Activated CD8-positive, alpha-beta T cell treated with anti-CD3 and anti-CD28 coated beads, Interleukin-2, amount 10 ng/mL, durations not matched to agents 7 days and 5 days (primary cell): ENCODE results near the gene PLA2G4E. TPM values are rescaled to one million over a fixed set of nuclear protein-coding genes. Genes with fewer than 3 reads are reported as not detected.

Source experiments
- ATAC-seq: fragments of 150-1000 bp; cut with Tn5 transposase; one replicate; pipeline ENCODE4 v1.10.0; 2021; ENCODE audit warnings: moderate library complexity
- CTCF ChIA-PET: fragments of 350-600 bp; sonication (Branson Sonifier 250); formaldehyde crosslinking; loops from one replicate; lab custom pipeline; 2021; ENCODE audit warnings: antibody characterized with exemption; lab: Charles Lee
- POLR2A ChIA-PET: fragments of 350-600 bp; sonication (Branson Sonifier 250); formaldehyde crosslinking; loops from one replicate; lab custom pipeline; 2021; ENCODE audit warnings: antibody characterized with exemption; lab: Charles Lee
- DNase-seq: peaks from one replicate; pipeline ENCODE4 v3.0.0-alpha.2; 2020
- H3K27ac Mint-ChIP-seq: one replicate; pipeline ENCODE4 v1.8.0; 2021; ENCODE audit warnings: mild to moderate bottlenecking, mixed read lengths
- H3K27me3 Mint-ChIP-seq: one replicate; pipeline ENCODE4 v1.8.0; 2021; ENCODE audit warnings: low read depth, mixed read lengths
- H3K36me3 Mint-ChIP-seq: one replicate; pipeline ENCODE4 v1.8.0; 2021; ENCODE audit warnings: low read depth, mixed read lengths
- H3K4me1 Mint-ChIP-seq: one replicate; pipeline ENCODE4 v1.8.0; 2021; ENCODE audit warnings: low read depth, mixed read lengths
- H3K4me3 Mint-ChIP-seq: one replicate; pipeline ENCODE4 v1.8.0; 2021; ENCODE audit warnings: mild to moderate bottlenecking, mixed read lengths
- H3K9me3 Mint-ChIP-seq: one replicate; pipeline ENCODE4 v1.8.0; 2022; ENCODE audit warnings: mixed read lengths; ENCODE audit not compliant: insufficient read depth
- total RNA-seq, 2 experiments: library from RNA; stranded (reverse); gene quantifications; one replicate each; pipeline ENCODE4 v1.2.3, GENCODE V29; 2021

Gene PLA2G4E
- total RNA-seq, 2 experiments from 2014 or later, result not detected

DNA sequence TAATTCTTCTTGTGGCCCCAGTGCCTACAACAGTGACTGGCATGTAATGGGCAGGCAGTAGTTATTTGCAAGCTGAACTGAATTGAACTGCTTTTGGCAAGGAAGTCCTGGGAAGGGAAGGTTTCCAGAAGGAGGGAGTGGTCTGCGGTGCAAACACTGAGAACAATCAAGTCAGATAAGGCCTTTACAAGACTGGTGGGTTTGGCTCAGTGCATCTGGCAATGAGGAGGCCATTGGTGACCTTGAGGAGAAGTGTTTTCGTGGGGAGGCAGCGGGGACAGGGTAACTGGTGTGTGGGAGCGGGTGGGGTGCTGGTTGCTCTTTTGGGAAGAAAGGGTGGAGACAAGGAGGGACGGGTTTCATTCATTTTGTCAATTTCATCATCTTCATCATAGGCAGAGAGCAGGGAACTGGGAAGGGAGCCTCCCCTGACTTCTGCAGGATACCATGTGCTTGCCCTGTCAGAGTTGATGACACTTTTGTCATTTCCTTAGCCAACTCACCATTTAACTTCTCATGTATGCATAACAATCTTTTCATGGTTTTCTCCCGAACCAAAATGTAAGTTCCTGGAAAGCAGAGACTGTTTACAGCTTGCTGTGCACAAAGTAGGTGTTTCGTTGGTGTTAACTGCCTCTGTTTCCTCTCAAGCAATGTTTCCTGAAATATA, 40.1 kb downstream of the PLA2G4E start:
- H3K4me3 Mint-ChIP-seq, result no peak overlapping the region
- POLR2A ChIA-PET, result no interaction called here
- H3K9me3 Mint-ChIP-seq, result no peaks in the 10 kb centered on the region
- peaks cover 18% of the 10 kb centered on the region for H3K27me3 Mint-ChIP-seq
- DNase-seq (no peak), ATAC-seq (no peak)
- peak overlapping the region; percentile 8 for H3K27ac Mint-ChIP-seq
- H3K4me1 Mint-ChIP-seq, result peaks cover 29% of the 10 kb centered on the region
- no peaks in the 10 kb centered on the region for H3K36me3 Mint-ChIP-seq
- CTCF ChIA-PET, result interaction anchor here (3.5 to 6.2 kb wide), 2 partner anchors 9 kb away, joined by 15 to 32 read pairs; partner anchors contain the start of gene EHD4

GRCh38 chr15:41979493-41980266, 41.2 kb downstream of the PLA2G4E start:
- Mint-ChIP-seq H3K27ac (no peak overlapping the region), H3K27me3 (peaks cover 27% of the 10 kb centered on the region), H3K4me3 (no peak overlapping the region), H3K9me3 (no peaks in the 10 kb centered on the region), H3K4me1 (peaks cover 29% of the 10 kb centered on the region), H3K36me3 (no peaks in the 10 kb centered on the region)
- ATAC-seq, result no peak
- CTCF ChIA-PET, result interaction anchor here (3.5 kb wide), 1 partner anchor 10 kb away, joined by 15 read pairs; no protein-coding TSS in a partner anchor
- no peak for DNase-seq
- POLR2A ChIA-PET, result no interaction called here

- Mint-ChIP-seq H3K27ac (no peak overlapping the region), H3K36me3 (no peaks in the 10 kb centered on the region), H3K9me3 (no peaks in the 10 kb centered on the region), H3K4me3 (no peak overlapping the region), H3K4me1 (peaks cover 34% of the 10 kb centered on the region), H3K27me3 (peaks cover 31% of the 10 kb centered on the region)
- no peak for DNase-seq
- no peak for ATAC-seq
- ChIA-PET POLR2A (interaction anchor here (1.0 kb wide), 1 partner anchor 28 kb away, joined by 3 read pairs; no protein-coding TSS in a partner anchor), CTCF (interaction anchor here (0.7 to 3.5 kb wide), 2 partner anchors 11 to 348 kb away, joined by 3 to 15 read pairs; no protein-coding TSS in a partner anchor)
Measured at GRCh38 chr15:41978534-41978933, 42.3 kb downstream of the PLA2G4E start.

DNA sequence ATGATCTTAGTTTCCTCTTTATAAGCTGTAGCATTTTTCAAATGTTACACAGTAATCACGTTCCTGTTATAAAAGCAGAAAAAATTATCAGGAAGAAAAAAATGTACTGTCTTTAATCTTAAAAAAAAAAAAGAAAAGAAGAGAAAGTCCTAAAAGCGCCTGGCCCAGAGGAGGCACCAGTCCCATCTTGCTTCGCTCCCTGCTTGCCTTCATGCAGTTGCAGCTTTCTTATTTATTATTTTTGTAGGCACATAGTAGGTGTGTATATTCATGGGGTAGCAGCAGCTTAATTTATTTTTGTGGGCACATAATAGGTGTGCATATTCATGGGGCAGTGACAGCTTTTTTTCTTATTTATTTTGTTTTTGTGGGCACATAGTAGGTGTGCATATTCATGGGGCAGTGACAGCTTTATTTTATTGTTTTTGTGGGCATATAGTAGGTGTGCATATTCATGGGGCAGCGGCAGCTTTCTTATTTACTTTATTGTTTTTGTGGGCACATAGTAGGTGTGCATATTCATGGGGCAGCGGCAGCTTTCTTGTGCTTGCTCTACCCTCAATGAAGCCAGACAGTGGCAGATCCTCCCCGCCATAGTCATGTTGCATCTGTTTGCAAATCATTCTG, 43.0 kb downstream of the PLA2G4E start:
- Mint-ChIP-seq H3K27ac (no peak overlapping the region), H3K4me3 (no peak overlapping the region), H3K4me1 (peaks cover 35% of the 10 kb centered on the region), H3K9me3 (no peaks in the 10 kb centered on the region), H3K36me3 (no peaks in the 10 kb centered on the region), H3K27me3 (peaks cover 31% of the 10 kb centered on the region)
- DNase-seq (no peak), ATAC-seq (no peak)
- ChIA-PET POLR2A (no interaction called here), CTCF (interaction anchor here (0.8 to 1.3 kb wide), 2 partner anchors 12 to 20 kb away, joined by 3 to 4 read pairs; no protein-coding TSS in a partner anchor)

GRCh38 chr15:41975669-41976068, 45.2 kb downstream of the PLA2G4E start:
- Mint-ChIP-seq H3K27me3 (peaks cover 28% of the 10 kb centered on the region), H3K9me3 (no peaks in the 10 kb centered on the region), H3K36me3 (no peaks in the 10 kb centered on the region), H3K4me3 (no peak overlapping the region), H3K27ac (no peak overlapping the region), H3K4me1 (peaks cover 31% of the 10 kb centered on the region)
- ChIA-PET CTCF (no interaction called here), POLR2A (no interaction called here)
- ATAC-seq (no peak), DNase-seq (no peak)

- ATAC-seq (no peak), DNase-seq (no peak)
- H3K27me3 Mint-ChIP-seq, result peaks cover 22% of the 10 kb centered on the region
- H3K36me3 Mint-ChIP-seq, result peaks cover under 1% of the 10 kb centered on the region
- no peak overlapping the region for H3K27ac Mint-ChIP-seq
- H3K9me3 Mint-ChIP-seq, result no peaks in the 10 kb centered on the region
- ChIA-PET CTCF (interaction anchor here (1.1 to 5.2 kb wide), 4 partner anchors 9 to 201 kb away, joined by 3 to 32 read pairs (median 10); partner anchors contain the start of gene MAPKBP1), POLR2A (interaction anchor here (5.3 kb wide), 1 partner anchor 38 kb away, joined by 45 read pairs; no protein-coding TSS in a partner anchor)
- H3K4me1 Mint-ChIP-seq, result peaks cover 41% of the 10 kb centered on the region
- H3K4me3 Mint-ChIP-seq, result no peak overlapping the region
Measured at GRCh38 chr15:41974041-41974440, 46.8 kb downstream of the PLA2G4E start.

DNA sequence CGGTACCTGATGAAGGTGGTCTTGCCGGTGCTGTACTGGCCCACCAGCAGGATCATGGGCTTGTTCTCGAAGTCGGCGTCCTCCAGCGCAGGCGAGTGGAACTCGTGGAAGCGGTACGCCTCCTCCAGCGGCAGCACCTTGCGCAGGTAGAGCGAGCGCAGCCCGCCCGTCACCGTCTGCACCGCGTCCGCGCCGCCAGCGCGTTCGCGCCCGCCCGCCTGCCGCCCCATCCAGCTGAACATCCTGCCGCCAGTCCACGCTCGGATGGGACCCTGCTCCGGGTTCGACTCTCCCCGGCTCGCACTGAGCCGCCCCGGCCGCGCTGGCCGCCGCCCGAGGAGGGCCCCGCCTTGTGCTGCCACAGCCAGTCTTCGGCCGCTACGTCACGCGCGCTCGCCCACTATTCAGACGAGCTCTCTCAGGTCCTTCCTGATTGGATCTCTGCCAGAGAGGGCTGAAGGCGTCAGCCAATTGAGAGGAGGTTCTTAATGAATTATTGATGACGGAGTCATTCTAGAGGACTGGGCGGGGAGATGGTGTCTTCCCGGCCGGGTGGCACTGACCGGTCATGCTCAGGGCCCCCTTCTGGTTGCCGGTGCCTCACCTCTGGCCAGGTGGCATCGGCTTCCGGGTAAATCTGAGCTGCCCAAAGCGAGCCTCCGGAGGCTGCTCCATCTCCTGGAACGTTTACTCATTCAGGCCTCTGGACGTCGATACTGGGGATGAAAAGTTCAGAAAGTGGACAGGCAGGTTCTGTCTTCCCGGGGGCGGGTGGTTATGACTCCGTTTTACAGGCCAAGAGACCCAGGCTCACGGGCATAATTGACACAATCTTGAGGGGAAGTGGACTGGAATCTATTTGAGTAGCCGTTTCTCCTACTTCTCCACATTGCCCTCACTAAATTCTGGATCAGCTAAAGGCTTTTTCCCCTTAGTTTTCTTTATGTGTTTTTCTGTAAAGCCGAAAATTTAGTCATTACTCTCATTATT, 48.3 kb downstream of the PLA2G4E start, which contains the start of gene EHD4:
TSS of gene EHD4 (minus strand) at position 305 of the 990 bp plus-strand sequence. CDS start at position 242, 63 bp downstream.
- ChIA-PET POLR2A (interaction anchor here (0.6 to 5.3 kb wide), 3 partner anchors 12 to 235 kb away, joined by 3 to 45 read pairs (median 3); no protein-coding TSS in a partner anchor), CTCF (interaction anchor here (0.6 to 5.2 kb wide), 15 partner anchors 10 to 412 kb away, joined by 3 to 32 read pairs (median 5); partner anchors contain the start of gene MAPKBP1)
- Mint-ChIP-seq H3K4me3 (peak within 1 kb of the TSS; percentile 83), H3K27me3 (peaks cover 28% of the 10 kb centered on the region), H3K36me3 (peaks cover 8% of the 10 kb centered on the region), H3K9me3 (no peaks in the 10 kb centered on the region), H3K27ac (peak within 1 kb of the TSS; percentile 87), H3K4me1 (peaks cover 44% of the 10 kb centered on the region)
- ATAC-seq, result peak; percentile 93
- DNase-seq, result peak; percentile 97

- Mint-ChIP-seq H3K4me1 (peaks cover 47% of the 10 kb centered on the region), H3K9me3 (no peaks in the 10 kb centered on the region), H3K27me3 (peaks cover 22% of the 10 kb centered on the region), H3K36me3 (peaks cover 8% of the 10 kb centered on the region), H3K27ac (peak overlapping the region; percentile 83), H3K4me3 (peak overlapping the region; percentile 83)
- POLR2A ChIA-PET, result interaction anchor here (1.3 to 5.3 kb wide), 2 partner anchors 12 to 36 kb away, joined by 3 to 45 read pairs; no protein-coding TSS in a partner anchor
- no peak for ATAC-seq
- CTCF ChIA-PET, result interaction anchor here (0.6 to 5.2 kb wide), 11 partner anchors 12 to 413 kb away, joined by 3 to 32 read pairs (median 5); partner anchors contain the start of gene MAPKBP1
- no peak for DNase-seq
Measured at GRCh38 chr15:41971895-41972252, 49.0 kb downstream of the PLA2G4E start.

GRCh38 chr15:41971089-41971894, 49.5 kb downstream of the PLA2G4E start:
- Mint-ChIP-seq H3K27me3 (peaks cover 22% of the 10 kb centered on the region), H3K4me1 (peaks cover 50% of the 10 kb centered on the region), H3K9me3 (no peaks in the 10 kb centered on the region), H3K27ac (peak overlapping the region; percentile 83), H3K36me3 (peaks cover 8% of the 10 kb centered on the region), H3K4me3 (peak overlapping the region; percentile 80)
- ATAC-seq, result peak; percentile 59
- DNase-seq, result peak; percentile 76
- ChIA-PET CTCF (interaction anchor here (0.9 to 5.2 kb wide), 9 partner anchors 11 to 275 kb away, joined by 4 to 32 read pairs (median 8); partner anchors contain the start of gene MAPKBP1), POLR2A (interaction anchor here (5.3 kb wide), 1 partner anchor 35 kb away, joined by 45 read pairs; no protein-coding TSS in a partner anchor)
